ENCODE results near the gene METAP2.
A peak's percentile ranks its signal among the peaks of the same experiment; 100 is the strongest.

METAP2 gene

GRCh38 chr12:95549392-95550084 is 75.6 kb downstream of the METAP2 start:
- no peak for DNase-seq (ENCODE audit: low spot score)

GRCh38 chr12:95551305-95551704 is 77.4 kb downstream of the METAP2 start, which contains the start of gene USP44:
TSS of gene USP44 (minus strand) at chr12:95551476. CDS start at chr12:95534256, 17,220 bp downstream.
- no peak for DNase-seq (ENCODE audit: low spot score)

- DNase-seq (ENCODE audit: low spot score) = peak; percentile 6
Observed at GRCh38 chr12:95551913-95552516, 78.1 kb downstream of the METAP2 start.

GRCh38 chr12:95553197-95553943 is 79.4 kb downstream of the METAP2 start:
- no peak for DNase-seq (ENCODE audit: low spot score)

- DNase-seq (ENCODE audit: low spot score) = no peak
Observed at GRCh38 chr12:95554532-95555071, 80.7 kb downstream of the METAP2 start.

- DNase-seq (ENCODE audit: low spot score) = no peak
Observed at GRCh38 chr12:95557625-95558024, 83.7 kb downstream of the METAP2 start.

Data from CD4-positive, alpha-beta T cell treated with Interleukin-6 at 100 ng/mL for 8 hours (primary cell).